GM23248 (cell line): ENCODE results near the gene BARHL2. TPM values are rescaled to one million over a fixed set of nuclear protein-coding genes. Genes with fewer than 3 reads are reported as not detected.

Source experiments
- DNase-seq: peaks from one replicate; pipeline ENCODE4 v3.0.0-alpha.2; 2015
- H2AFZ ChIP-seq: fragments of 200-600 bp; sonication (generic); 2 replicates; pipeline ENCODE4 v1.6.1; 2016; ENCODE audit warnings: antibody characterized with exemption
- H3F3A ChIP-seq: fragments of 200-600 bp; sonication (generic); 2 replicates; pipeline ENCODE4 v1.6.1; 2016; ENCODE audit warnings: mild to moderate bottlenecking, antibody characterized with exemption, mixed run types; ENCODE audit not compliant: insufficient read depth
- H3K27ac ChIP-seq: fragments of 200-600 bp; sonication (generic); 2 replicates; pipeline ENCODE4 v1.5.1; 2016; ENCODE audit warnings: mild to moderate bottlenecking
- H3K27me3 ChIP-seq: fragments of 200-600 bp; sonication (generic); replicated peaks from 2 replicates; pipeline ENCODE4 v1.6.1; 2016; ENCODE audit warnings: mild to moderate bottlenecking; ENCODE audit not compliant: insufficient read depth
- H3K36me3 ChIP-seq: fragments of 200-600 bp; sonication (generic); 2 replicates; pipeline ENCODE4 v1.6.1; 2016; ENCODE audit warnings: low read depth, mild to moderate bottlenecking
- H3K4me1 ChIP-seq: fragments of 200-600 bp; sonication (generic); 2 replicates; pipeline ENCODE4 v1.6.1; 2016; ENCODE audit warnings: mild to moderate bottlenecking; ENCODE audit not compliant: insufficient read depth
- H3K4me2 ChIP-seq: fragments of 200-600 bp; sonication (generic); one replicate; pipeline ENCODE4 v1.6.1; 2016; ENCODE audit warnings: mild to moderate bottlenecking; ENCODE audit not compliant: unreplicated experiment
- H3K4me3 ChIP-seq: fragments of 200-600 bp; sonication (generic); 2 replicates; pipeline ENCODE4 v1.5.1; 2016; ENCODE audit warnings: mild to moderate bottlenecking
- H3K79me2 ChIP-seq: fragments of 200-600 bp; sonication (generic); 2 replicates; pipeline ENCODE4 v1.6.1; 2016; ENCODE audit warnings: mild to moderate bottlenecking; ENCODE audit not compliant: insufficient read depth
- H3K9ac ChIP-seq: fragments of 200-600 bp; sonication (generic); 2 replicates; pipeline ENCODE4 v1.6.1; 2016; ENCODE audit warnings: mild to moderate bottlenecking
- H3K9me2 ChIP-seq: fragments of 200-600 bp; sonication (generic); 2 replicates; pipeline ENCODE4 v1.6.1; 2016; ENCODE audit warnings: mixed run types, mild to moderate bottlenecking, moderate library complexity; ENCODE audit not compliant: insufficient read depth
- H3K9me3 ChIP-seq: fragments of 200-600 bp; sonication (generic); one replicate; pipeline ENCODE4 v1.6.1; 2017; ENCODE audit warnings: low read depth
- H4K20me1 ChIP-seq: fragments of 200-600 bp; sonication (generic); 2 replicates; pipeline ENCODE4 v1.6.0; 2016; ENCODE audit not compliant: insufficient read depth
- EZH2 ChIP-seq: fragments of 200-600 bp; sonication (generic); IDR thresholded peaks from 2 replicates; pipeline ENCODE4 v1.6.1; 2018; ENCODE audit warnings: antibody characterized with exemption, mild to moderate bottlenecking; ENCODE audit not compliant: insufficient read depth, poor library complexity, severe bottlenecking
- EZH2phosphoT487 ChIP-seq: fragments of 200-600 bp; sonication (generic); IDR thresholded peaks from 2 replicates; pipeline ENCODE4 v1.6.1; 2018; ENCODE audit warnings: antibody characterized with exemption, moderate library complexity, mild to moderate bottlenecking, low read depth; ENCODE audit not compliant: insufficient read depth
- WGBS, 2 experiments: methylation state at CpG; one replicate each; pipeline ENCODE4 v1.1.6; 2015 to 2017; ENCODE audit warnings: low lambda C conversion rate in 2 of 2, low coverage in 1 of 2; ENCODE audit errors: missing lambda C conversion rate in 2 of 2; 5-methylcytosine and 5-hydroxymethylcytosine counted together
- in situ Hi-C: fragments of 300-500 bp; cut with MboI; formaldehyde crosslinking; loops from 2 replicates; pipeline ENCODE4 v1.15.0; 2020
- polyA plus RNA-seq: library from polyadenylated mRNA; unstranded; fragments of >200 nt; fragmentation: Nextera tagmentation; extraction: Ambion mirVana; gene quantifications from 2 replicates; pipeline ENCODE4 v1.2.1, GENCODE V29; 2016
- total RNA-seq: library from RNA; depleted of rRNA; stranded (reverse); fragments of >200 nt; shearing (Covaris generic); gene quantifications from 2 replicates; pipeline ENCODE4 v1.2.3, GENCODE V29; 2014

BARHL2 gene
- total and polyA plus RNA-seq, 2 experiments from 2014 or later = not detected

DNA sequence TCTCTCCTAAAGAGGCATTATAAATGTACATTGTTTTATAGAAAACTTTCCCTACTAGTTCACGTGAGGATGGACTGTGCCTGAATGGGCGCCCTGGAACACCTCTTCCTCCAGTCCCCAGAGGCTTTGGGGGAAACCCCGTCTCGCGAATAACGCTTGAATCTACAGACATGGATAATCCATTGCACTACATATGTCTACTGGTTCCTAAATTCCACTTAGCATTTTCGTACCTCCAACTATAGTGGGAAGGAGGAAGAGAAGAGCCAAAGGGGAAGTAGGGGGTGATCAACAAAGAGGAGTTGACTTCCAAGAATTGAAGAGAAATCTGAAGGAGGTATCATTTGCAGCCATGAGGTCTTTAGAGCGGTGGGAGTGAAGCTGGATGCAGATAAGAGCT, 11.1 kb downstream of the BARHL2 start:
- WGBS, 2 experiments = 4 to 5% methylated on average over 8 of the region's 8 CpGs
- Histone ChIP-seq H3K4me1 (no peaks in the 10 kb centered on the region), H3K9me2 (no peaks in the 10 kb centered on the region), H3K9me3 (no peaks in the 10 kb centered on the region), H3K27me3 (peaks cover 70% of the 10 kb centered on the region), H3K79me2 (no peaks in the 10 kb centered on the region), H3K9ac (no peak overlapping the region), H2AFZ (no peak overlapping the region), H3K4me3 (no peak overlapping the region), H3K4me2 (no peak overlapping the region), H3K27ac (no peak overlapping the region), H3F3A (no peaks in the 10 kb centered on the region), H3K36me3 (no peaks in the 10 kb centered on the region), H4K20me1 (no peaks in the 10 kb centered on the region)
- no peak for DNase-seq
- in situ Hi-C loops = no loop called here
- TF ChIP-seq EZH2 = no peak
- no peak for TF ChIP-seq EZH2phosphoT487

- TF ChIP-seq EZH2phosphoT487 (no peak), EZH2 (no peak)
- H3K27me3 ChIP-seq = peaks cover 59% of the 10 kb centered on the region
- no peak for DNase-seq
Measured at GRCh38 chr1:90704817-90705216, 12.3 kb downstream of the BARHL2 start.

DNA sequence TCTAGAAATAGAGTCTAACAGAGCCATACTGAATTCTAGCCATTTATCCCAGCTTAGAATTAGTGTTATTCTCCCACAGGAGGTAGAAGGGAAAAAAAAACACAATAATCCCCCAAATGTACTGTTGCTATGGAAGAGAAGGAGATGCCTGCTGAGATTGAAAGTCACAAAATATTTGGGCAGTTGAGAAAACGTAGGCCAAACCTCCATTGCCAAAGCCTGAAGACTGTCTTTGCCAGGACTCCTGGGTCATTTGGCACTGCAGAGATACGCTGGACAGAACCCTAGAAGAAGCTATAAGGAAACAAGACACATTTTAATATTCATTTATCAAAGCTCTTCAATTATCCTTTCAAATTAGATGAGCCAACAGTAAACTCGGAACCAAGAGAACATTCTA, 22.3 kb downstream of the BARHL2 start:
- TF ChIP-seq EZH2 (no peak), EZH2phosphoT487 (no peak)

More at GRCh38 chr1:90704817-90705216, 12.3 kb downstream of the BARHL2 start:
- no peaks in the 10 kb centered on the region for H4K20me1 ChIP-seq
- H3K36me3 ChIP-seq = no peaks in the 10 kb centered on the region
- H3K9ac ChIP-seq = no peak overlapping the region
- no peaks in the 10 kb centered on the region for H3K4me1 ChIP-seq
- no peak overlapping the region for H3K27ac ChIP-seq
- no peaks in the 10 kb centered on the region for H3K9me3 ChIP-seq
- H2AFZ ChIP-seq = no peak overlapping the region
- no peaks in the 10 kb centered on the region for H3K9me2 ChIP-seq
- no peak overlapping the region for H3K4me2 ChIP-seq
- WGBS, 2 experiments = 5 to 6% methylated on average over 14 of the region's 14 CpGs
- in situ Hi-C loops = no loop called here
- no peak overlapping the region for H3K4me3 ChIP-seq
- no peaks in the 10 kb centered on the region for H3K79me2 ChIP-seq
- H3F3A ChIP-seq = no peaks in the 10 kb centered on the region

GRCh38 chr1:90687747-90688146, 29.4 kb downstream of the BARHL2 start:
- Histone ChIP-seq H3K4me2 (no peak overlapping the region), H3F3A (no peaks in the 10 kb centered on the region), H3K9me3 (no peaks in the 10 kb centered on the region), H3K36me3 (no peaks in the 10 kb centered on the region), H3K27ac (no peak overlapping the region), H3K9ac (no peak overlapping the region), H3K9me2 (no peaks in the 10 kb centered on the region), H3K27me3 (no peaks in the 10 kb centered on the region), H3K4me3 (no peak overlapping the region), H3K4me1 (no peaks in the 10 kb centered on the region), H3K79me2 (no peaks in the 10 kb centered on the region), H4K20me1 (no peaks in the 10 kb centered on the region), H2AFZ (no peak overlapping the region)
- WGBS, 2 experiments = 34% methylated on average over 3 of the region's 3 CpGs
- in situ Hi-C loops = no loop called here
- TF ChIP-seq EZH2 (no peak), EZH2phosphoT487 (no peak)
- no peak for DNase-seq

More for the DNA sequence above, 22.3 kb downstream of the BARHL2 start:
- in situ Hi-C loops = no loop called here
- no peak overlapping the region for H2AFZ ChIP-seq
- H3K27me3 ChIP-seq = no peaks in the 10 kb centered on the region
- no peaks in the 10 kb centered on the region for H3K36me3 ChIP-seq
- no peak overlapping the region for H3K4me2 ChIP-seq
- H3K4me3 ChIP-seq = no peak overlapping the region
- no peaks in the 10 kb centered on the region for H3K9me3 ChIP-seq
- no peaks in the 10 kb centered on the region for H3K4me1 ChIP-seq
- H3K79me2 ChIP-seq = no peaks in the 10 kb centered on the region
- no peak overlapping the region for H3K27ac ChIP-seq
- WGBS, 2 experiments = 22 to 31% methylated on average over 3 of the region's 3 CpGs
- no peak overlapping the region for H3K9ac ChIP-seq
- no peaks in the 10 kb centered on the region for H3K9me2 ChIP-seq
- H4K20me1 ChIP-seq = no peaks in the 10 kb centered on the region
- H3F3A ChIP-seq = no peaks in the 10 kb centered on the region
- DNase-seq = no peak
